ENCODE data around the gene ORMDL3. TPM values are rescaled to one million over a fixed set of nuclear protein-coding genes. Genes with fewer than 3 reads are reported as not detected.
"Not testable (repeated sequence)": the region's sequence is repeated elsewhere in the genome, so short reads cannot be mapped to it uniquely, and the experiment has no call there.

ORMDL3 gene
- total and polyA plus RNA-seq, 10 of the 15 experiments (the other 5 are each of a cell fraction or from before 2014, with no cell fraction given), result 8.8 to 98.1 (median 49.9) TPM

- no peak for TF ChIP-seq E2F4 (IDR thresholded peaks at IDR 0.05; ENCODE audit: low read depth, low read length)
- TF ChIP-seq HDAC2 (IDR thresholded peaks at IDR 0.05), result no peak
Measured at GRCh38 chr17:39949028-39949427, 21.6 kb upstream of the ORMDL3 start (continued).

- H4K20me1 ChIP-seq (ENCODE audit: control insufficient read depth, insufficient read depth); H3K79me2 ChIP-seq (ENCODE audit: control insufficient read depth, insufficient read depth, low read length); H3K27me3 ChIP-seq (replicated peaks in 1 of 2; ENCODE audit: control insufficient read depth in 2 of 2, insufficient read depth in 2 of 2, low read length in 1 of 2); FAIRE-seq; H3K9ac ChIP-seq (ENCODE audit: control insufficient read depth, insufficient read depth, low read length); H3K4me1 ChIP-seq (ENCODE audit: control insufficient read depth, insufficient read depth, low read length); POLR2A ChIA-PET; BruUV-seq (replicated peaks); SMC1A ChIA-PET (ENCODE audit: uncharacterized antibody, unreplicated experiment); H3K4me2 ChIP-seq (ENCODE audit: control insufficient read depth, insufficient read depth); ATAC-seq; in situ Hi-C loops (cut with MboI); H3K36me3 ChIP-seq (ENCODE audit: control insufficient read depth in 2 of 2, insufficient read depth in 2 of 2, low read length in 1 of 2); intact Hi-C loops (cut with micrococcal nuclease; ENCODE audit: unreplicated experiment); DNase-seq (ENCODE audit: low read depth, low spot score); H3K9me3 ChIP-seq (replicated peaks; ENCODE audit: control insufficient read depth, insufficient read depth, low read length); H3K4me3 ChIP-seq; H3K27ac ChIP-seq (ENCODE audit: control insufficient read depth, insufficient read depth); H2AFZ ChIP-seq (ENCODE audit: control insufficient read depth, low read depth, low read length): not testable (repeated sequence)
- ChIA-PET RAD21 (ENCODE audit: unreplicated experiment) (interaction anchor here (1.4 kb wide), 1 partner anchor 32 kb away, joined by 3 read pairs; the partner anchor contains the start of gene PSMD3), CTCF (interaction anchor here (1.5 to 2.9 kb wide), 2 partner anchors 9 to 327 kb away, joined by 4 to 18 read pairs; no protein-coding TSS in a partner anchor)
- whole genome bisulfite sequencing (ENCODE audit: insufficient coverage, insufficient replicate concordance, low lambda C conversion rate, missing lambda C conversion rate), result 22% methylated on average over 5 of the region's 5 CpGs
Measured at GRCh38 chr17:39948489-39948828, 21.1 kb upstream of the ORMDL3 start.

GRCh38 chr17:39946551-39947330, 19.3 kb upstream of the ORMDL3 start:
- in situ Hi-C loops (cut with MboI) (no loop called here), intact Hi-C loops (cut with micrococcal nuclease; ENCODE audit: unreplicated experiment) (no loop called here)
- no TSS peak for BruUV-seq (replicated peaks)
- RAD21 ChIA-PET (ENCODE audit: unreplicated experiment), result interaction anchor here (1.4 kb wide), 1 partner anchor 34 kb away, joined by 3 read pairs; the partner anchor contains the start of gene PSMD3
- Histone ChIP-seq H3K4me1 (ENCODE audit: control insufficient read depth, insufficient read depth, low read length) (no peaks in the 10 kb centered on the region), H3K4me3 (no peak overlapping the region), H2AFZ (ENCODE audit: control insufficient read depth, low read depth, low read length) (no peak overlapping the region), H3K9ac (ENCODE audit: control insufficient read depth, insufficient read depth, low read length) (no peak overlapping the region), H3K4me2 (ENCODE audit: control insufficient read depth, insufficient read depth) (no peak overlapping the region), H3K27ac (ENCODE audit: control insufficient read depth, insufficient read depth) (no peak overlapping the region), H4K20me1 (ENCODE audit: control insufficient read depth, insufficient read depth) (no peaks in the 10 kb centered on the region), H3K9me3 (replicated peaks; ENCODE audit: control insufficient read depth, insufficient read depth, low read length) (no peaks in the 10 kb centered on the region), H3K79me2 (ENCODE audit: control insufficient read depth, insufficient read depth, low read length) (no peaks in the 10 kb centered on the region), H3K27me3 (replicated peaks in 1 of 2; ENCODE audit: control insufficient read depth in 2 of 2, insufficient read depth in 2 of 2, low read length in 1 of 2) (no peaks in the 10 kb centered on the region), H3K36me3 (ENCODE audit: control insufficient read depth in 2 of 2, insufficient read depth in 2 of 2, low read length in 1 of 2) (no peaks in the 10 kb centered on the region)
- SMC1A ChIA-PET (ENCODE audit: uncharacterized antibody, unreplicated experiment), result no interaction called here
- no peak for FAIRE-seq
- no peak for ATAC-seq
- CTCF ChIA-PET, result interaction anchor here (1.2 to 1.5 kb wide), 2 partner anchors 12 to 325 kb away, joined by 4 read pairs; no protein-coding TSS in a partner anchor
- 54% methylated on average over 15 of the region's 15 CpGs for WGBS (ENCODE audit: insufficient coverage, insufficient replicate concordance, low lambda C conversion rate, missing lambda C conversion rate)
- no peak for DNase-seq (ENCODE audit: low read depth, low spot score)
- POLR2A ChIA-PET, result interaction anchor here (0.8 kb wide), 1 partner anchor 60 kb away, joined by 3 read pairs; no protein-coding TSS in a partner anchor
- TF ChIP-seq CEBPZ (IDR thresholded peaks at IDR 0.05; ENCODE audit: low read depth, low read length) (no peak), CBFB (IDR thresholded peaks at IDR 0.05; ENCODE audit: low read depth) (no peak), JUNB (IDR thresholded peaks at IDR 0.05) (no peak), IKZF1 (conservative IDR thresholded peaks at IDR 0.05) (no peak), NFYA (IDR thresholded peaks at IDR 0.05; ENCODE audit: borderline replicate concordance, low read depth, low read length) (no peak), HDAC2 (IDR thresholded peaks at IDR 0.05) (no peak), ZNF217 (IDR thresholded peaks at IDR 0.05) (no peak)

Data from GM12878 (cell line).